ENCODE data around the gene PTP4A2. TPM values are rescaled to one million over a fixed set of nuclear protein-coding genes. Genes with fewer than 3 reads are reported as not detected.

The PTP4A2 gene
- total and polyA plus RNA-seq, 10 of the 15 experiments (the other 5 are each of a cell fraction or from before 2014, with no cell fraction given): 180 to 909 (median 375) TPM

GRCh38 chr1:31955917-31956736 is 18.0 kb upstream of the PTP4A2 start (continued):
- TF ChIP-seq RELB (IDR thresholded peaks at IDR 0.05; ENCODE audit: low read depth) (peak; percentile 97), MEF2A (IDR thresholded peaks at IDR 0.05; ENCODE audit: insufficient read depth, low read depth, low read length) (peak; percentile 80; the same call in 1 of the 2 replicates), GATAD2B (conservative IDR thresholded peaks at IDR 0.05; ENCODE audit: low read depth) (peak; percentile 78), BCL3 (IDR thresholded peaks at IDR 0.05; ENCODE audit: borderline replicate concordance, insufficient read depth, low read depth, low read length, poor library complexity, severe bottlenecking) (peak; percentile 98), NFYB (IDR thresholded peaks at IDR 0.05; ENCODE audit: insufficient read depth, low read depth, low read length) (0 out of 2 replicates have a peak, but pooled peaks have one; percentile 16), ESRRA (IDR thresholded peaks at IDR 0.05; ENCODE audit: low read length) (no peak), NR2F1 (conservative IDR thresholded peaks at IDR 0.05) (peak; percentile 77), IRF3 (IDR thresholded peaks at IDR 0.05) (no peak), BACH1 (IDR thresholded peaks at IDR 0.05; ENCODE audit: borderline replicate concordance) (peak; percentile 70; the same call in 1 of the 2 replicates), USF1 (IDR thresholded peaks at IDR 0.05; ENCODE audit: borderline replicate concordance, extremely low read length, insufficient read depth, low read depth, low read length) (no peak), POLR2A (IDR thresholded peaks at IDR 0.05; ENCODE audit: low read depth, low read length) (peak; percentile 65), DPF2 (IDR thresholded peaks at IDR 0.05) (peak; percentile 95), MEF2B (IDR thresholded peaks at IDR 0.05; ENCODE audit: partially characterized antibody, poor library complexity, severe bottlenecking) (peak; percentile 86), POLR2AphosphoS5 (IDR thresholded peaks at IDR 0.05; ENCODE audit: low read length) (peak; percentile 83), NRF1 (conservative IDR thresholded peaks at IDR 0.05; ENCODE audit: low read depth, low read length) (no peak), ZBTB11 (CRISPR knock-in tag; IDR thresholded peaks at IDR 0.05) (no peak), YBX1 (IDR thresholded peaks at IDR 0.05) (no peak), CBFB (IDR thresholded peaks at IDR 0.05; ENCODE audit: low read depth) (peak; percentile 97), ASH2L (IDR thresholded peaks at IDR 0.05; ENCODE audit: borderline replicate concordance, low read depth) (peak; percentile 98), RCOR1 (conservative IDR thresholded peaks at IDR 0.05; ENCODE audit: low read depth, low read length) (peak; percentile 89; the same call in 1 of the 2 replicates), CHD2 (IDR thresholded peaks at IDR 0.05; ENCODE audit: borderline replicate concordance, low read depth, low read length) (peak; percentile 82; the same call in 1 of the 2 replicates)

Measured in GM12878 (cell line).